IPS-15b (cell line): ENCODE measurements around the gene ZNF280A.
"Not testable (repeated sequence)": the region's sequence is repeated elsewhere in the genome, so short reads cannot be mapped to it uniquely, and the experiment has no call there.

Experiments used
- H3K27me3 ChIP-seq: one replicate; pipeline ENCODE4 v1.6.1; 2013; ENCODE audit warnings: low read length; ENCODE audit not compliant: control insufficient read depth, insufficient read depth
- H3K36me3 ChIP-seq: one replicate; pipeline ENCODE4 v1.6.1; 2013; ENCODE audit warnings: low read length; ENCODE audit not compliant: control insufficient read depth, insufficient read depth
- H3K4me1 ChIP-seq: one replicate; pipeline ENCODE4 v1.6.1; 2013; ENCODE audit warnings: mild to moderate bottlenecking, low read length; ENCODE audit not compliant: control insufficient read depth, insufficient read depth
- H3K4me3 ChIP-seq: one replicate; pipeline ENCODE4 v1.5.1; 2013; ENCODE audit warnings: low read depth, low read length
- H3K9ac ChIP-seq: one replicate; pipeline ENCODE4 v1.6.1; 2013; ENCODE audit warnings: low read depth, mild to moderate bottlenecking, low read length
- H3K9me3 ChIP-seq: one replicate; pipeline ENCODE4 v1.6.1; 2013; ENCODE audit warnings: mild to moderate bottlenecking, low read length; ENCODE audit not compliant: control insufficient read depth, insufficient read depth

The ZNF280A gene

DNA sequence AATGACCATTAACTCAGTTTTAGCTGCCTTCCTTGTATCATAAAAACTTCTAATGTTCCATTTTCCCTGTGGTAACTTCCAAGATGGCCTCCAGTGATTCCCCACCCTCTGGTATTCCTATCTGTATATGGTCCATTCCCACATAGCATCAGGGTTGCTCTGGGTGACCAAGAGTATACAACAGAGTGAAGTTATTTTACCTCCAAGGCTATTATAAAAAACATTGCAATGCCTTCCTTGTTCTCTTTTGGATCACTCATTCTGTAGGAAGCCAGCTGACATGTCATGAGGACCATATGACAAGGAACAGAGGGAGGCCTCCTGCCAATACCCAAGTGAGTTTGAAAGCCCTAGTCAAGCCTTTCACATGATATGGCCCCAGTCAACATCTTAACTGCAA lies 41.6 kb downstream of the ZNF280A start:
- Histone ChIP-seq H3K36me3 (no peaks in the 10 kb centered on the region), H3K9me3 (no peaks in the 10 kb centered on the region), H3K27me3 (peaks cover 39% of the 10 kb centered on the region), H3K4me3 (no peak overlapping the region), H3K9ac (no peak overlapping the region), H3K4me1 (peaks cover 5% of the 10 kb centered on the region)

DNA sequence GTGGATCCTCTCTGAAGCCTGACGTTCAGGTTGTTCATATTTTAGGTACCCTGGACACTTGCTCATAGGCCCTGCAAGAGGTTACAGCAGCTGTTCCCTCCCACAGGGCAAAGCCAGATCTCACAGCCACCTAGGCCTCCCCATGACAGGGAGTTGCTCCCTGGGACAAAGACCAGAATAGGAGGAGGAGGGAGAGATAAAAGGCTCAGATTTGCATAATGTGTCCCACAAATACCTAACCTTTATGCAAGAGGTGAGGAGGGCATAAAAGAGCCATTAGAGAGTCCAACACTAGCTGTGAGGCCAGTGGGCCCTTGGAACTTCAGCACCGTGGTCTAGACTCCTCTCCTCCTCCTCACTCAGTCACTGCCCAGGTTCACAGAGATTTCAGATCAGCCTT lies 45.3 kb downstream of the ZNF280A start:
- Histone ChIP-seq H3K27me3 (peaks cover 35% of the 10 kb centered on the region), H3K4me1 (peaks cover 5% of the 10 kb centered on the region), H3K4me3 (no peak overlapping the region), H3K36me3 (no peaks in the 10 kb centered on the region), H3K9me3 (peaks cover 3% of the 10 kb centered on the region), H3K9ac (no peak overlapping the region)

DNA sequence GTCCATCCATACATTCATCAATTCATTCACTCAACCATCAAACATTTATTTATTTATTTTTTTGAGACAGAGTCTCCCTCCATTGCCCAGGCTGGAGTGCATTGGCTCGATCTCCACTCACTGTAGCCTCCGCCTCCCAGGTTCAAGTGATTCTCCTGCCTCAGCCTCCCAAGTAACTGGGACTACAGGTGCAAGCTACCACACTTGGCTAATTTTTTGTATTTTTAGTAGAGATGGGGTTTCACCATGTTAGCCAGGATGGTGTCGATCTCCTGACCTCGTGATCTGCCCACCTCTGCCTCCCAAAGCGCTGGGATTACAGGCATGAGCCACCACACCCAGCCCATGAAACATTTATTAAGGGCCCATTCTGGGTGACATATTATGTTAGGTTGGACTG lies 49.0 kb downstream of the ZNF280A start:
- not testable (repeated sequence) for H3K4me1 ChIP-seq

DNA sequence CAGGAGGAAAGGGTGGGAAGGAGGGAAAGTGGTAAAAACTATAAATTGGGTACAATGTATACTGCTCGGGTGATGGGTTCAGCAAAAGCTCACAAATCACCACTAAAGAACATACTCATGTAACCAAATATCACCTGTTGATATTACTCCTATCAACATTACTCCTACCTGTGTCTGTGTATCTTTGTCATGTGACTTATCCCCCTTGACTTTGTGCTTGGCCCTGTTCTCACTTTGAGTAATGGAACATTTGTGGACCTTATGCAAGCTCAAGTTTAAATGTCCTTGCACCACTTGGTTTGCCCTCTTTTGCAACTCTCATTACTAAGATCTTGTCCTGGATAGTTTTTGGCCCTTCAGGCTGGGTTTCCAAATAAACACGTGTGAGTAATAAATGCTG lies 50.5 kb downstream of the ZNF280A start:
- H3K9me3 ChIP-seq, result peaks cover 6% of the 10 kb centered on the region
- no peak overlapping the region for H3K4me3 ChIP-seq
- H3K9ac ChIP-seq, result no peak overlapping the region
- H3K36me3 ChIP-seq, result no peaks in the 10 kb centered on the region
- H3K27me3 ChIP-seq, result peaks cover 51% of the 10 kb centered on the region
- peaks cover under 1% of the 10 kb centered on the region for H3K4me1 ChIP-seq

More for the DNA sequence above, 49.0 kb downstream of the ZNF280A start:
- H3K27me3 ChIP-seq, result peaks cover 41% of the 10 kb centered on the region
- not testable (repeated sequence) for H3K36me3 ChIP-seq, H3K9ac ChIP-seq, H3K9me3 ChIP-seq, H3K4me3 ChIP-seq

DNA sequence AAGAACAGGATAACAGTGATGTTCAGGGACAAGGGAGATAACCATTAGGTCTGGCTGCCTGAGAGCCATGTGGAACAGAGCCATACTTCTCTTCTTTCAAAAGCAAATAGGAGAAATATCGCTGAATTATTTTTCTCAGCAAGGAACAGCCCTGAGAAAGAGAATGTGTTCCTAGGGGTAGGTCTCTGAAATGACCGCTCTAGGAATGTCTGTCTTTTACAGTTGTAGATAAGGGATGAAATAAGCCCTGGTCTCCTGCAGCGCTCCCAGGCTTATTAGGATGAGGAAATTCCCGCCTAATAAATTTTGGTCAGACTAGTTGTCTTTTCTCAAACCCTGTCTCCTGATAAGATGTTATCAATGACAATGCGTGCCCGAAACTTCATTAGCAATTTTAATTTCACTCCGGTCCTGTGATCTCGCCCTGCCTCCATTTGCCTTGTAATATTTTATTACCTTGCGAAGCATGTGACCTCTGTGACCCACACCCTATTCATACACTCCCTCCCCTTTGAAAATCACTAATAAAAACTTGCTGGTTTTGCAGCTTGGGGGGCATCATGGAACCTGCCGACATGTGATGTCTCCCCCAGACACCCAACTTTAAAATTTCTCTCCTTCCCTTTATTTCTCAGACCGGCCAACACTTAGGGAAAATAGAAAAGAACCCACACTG lies 51.1 kb downstream of the ZNF280A start:
- not testable (repeated sequence) for H3K9me3 ChIP-seq, H3K4me3 ChIP-seq, H3K9ac ChIP-seq, H3K4me1 ChIP-seq, H3K36me3 ChIP-seq
- peaks cover 52% of the 10 kb centered on the region for H3K27me3 ChIP-seq

DNA sequence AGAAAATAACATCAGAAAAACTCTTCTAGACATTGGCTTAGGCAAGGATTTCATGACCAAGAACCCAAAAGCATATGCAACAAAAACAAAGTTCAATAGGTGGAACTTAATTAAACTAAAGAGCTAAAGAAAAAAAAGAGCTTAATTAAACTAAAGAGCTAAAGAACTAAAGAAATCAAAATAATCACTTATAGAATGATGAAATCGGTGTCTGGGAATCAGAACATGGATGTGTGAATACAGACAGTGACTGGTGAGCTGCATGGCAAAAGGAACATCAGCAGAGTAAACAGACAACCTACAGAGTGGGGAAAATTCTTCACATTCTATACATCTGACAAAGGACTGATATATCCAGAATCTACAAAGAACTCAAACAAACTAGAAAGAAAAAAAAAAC lies 53.0 kb downstream of the ZNF280A start:
- no peak overlapping the region for H3K9ac ChIP-seq
- H3K4me3 ChIP-seq, result no peak overlapping the region
- peaks cover 64% of the 10 kb centered on the region for H3K27me3 ChIP-seq
- peaks cover 6% of the 10 kb centered on the region for H3K9me3 ChIP-seq
- no peaks in the 10 kb centered on the region for H3K36me3 ChIP-seq
- H3K4me1 ChIP-seq, result no peaks in the 10 kb centered on the region

DNA sequence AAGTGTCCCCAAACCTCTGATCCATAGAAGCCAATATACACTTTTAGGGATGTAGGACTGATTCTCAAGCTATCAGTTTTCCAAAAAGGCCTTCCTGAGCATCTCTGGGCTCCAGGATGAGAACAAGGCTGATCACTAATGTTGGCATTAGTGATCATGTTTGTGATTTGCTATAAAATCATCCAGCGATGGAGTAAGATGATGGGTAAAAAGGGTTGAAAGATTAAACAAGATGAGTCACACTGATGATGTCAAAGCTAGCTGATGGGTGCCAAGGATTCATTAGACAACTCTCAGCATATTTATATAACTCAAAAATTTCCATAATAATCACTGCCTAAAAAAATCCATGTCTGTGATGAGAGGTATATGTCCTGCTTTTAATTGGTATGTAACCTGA lies 54.3 kb downstream of the ZNF280A start:
- Histone ChIP-seq H3K9me3 (peaks cover 6% of the 10 kb centered on the region), H3K9ac (no peak overlapping the region), H3K4me1 (no peaks in the 10 kb centered on the region), H3K36me3 (no peaks in the 10 kb centered on the region), H3K4me3 (no peak overlapping the region), H3K27me3 (peaks cover 65% of the 10 kb centered on the region)

DNA sequence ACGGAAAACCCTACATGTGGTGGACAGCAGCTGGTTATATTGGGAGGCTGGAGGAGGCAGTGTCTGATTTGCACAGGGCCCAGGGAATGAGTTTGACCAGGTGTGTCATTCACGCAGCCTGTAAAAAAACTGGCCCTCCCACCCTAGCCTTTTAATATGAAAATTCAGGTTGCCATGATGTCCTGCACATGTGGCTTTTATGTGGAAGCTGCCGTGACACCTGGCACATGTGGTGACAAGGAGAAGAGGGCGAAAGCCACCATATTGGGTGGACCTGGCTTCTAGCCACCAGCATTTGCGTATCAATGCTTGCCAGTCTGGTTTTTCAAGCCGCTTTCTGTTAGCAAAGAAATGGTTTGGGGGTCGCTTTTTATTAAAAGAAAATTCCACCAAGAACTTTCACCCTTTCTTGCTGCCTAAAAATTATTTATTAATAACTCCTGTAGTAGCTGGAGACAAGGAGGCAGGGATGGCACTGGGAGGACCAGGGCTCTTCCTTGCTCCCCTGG lies 54.9 kb downstream of the ZNF280A start:
- Histone ChIP-seq H3K9ac (no peak overlapping the region), H3K4me1 (no peaks in the 10 kb centered on the region), H3K4me3 (no peak overlapping the region), H3K9me3 (peaks cover 6% of the 10 kb centered on the region), H3K36me3 (no peaks in the 10 kb centered on the region), H3K27me3 (peaks cover 68% of the 10 kb centered on the region)

DNA sequence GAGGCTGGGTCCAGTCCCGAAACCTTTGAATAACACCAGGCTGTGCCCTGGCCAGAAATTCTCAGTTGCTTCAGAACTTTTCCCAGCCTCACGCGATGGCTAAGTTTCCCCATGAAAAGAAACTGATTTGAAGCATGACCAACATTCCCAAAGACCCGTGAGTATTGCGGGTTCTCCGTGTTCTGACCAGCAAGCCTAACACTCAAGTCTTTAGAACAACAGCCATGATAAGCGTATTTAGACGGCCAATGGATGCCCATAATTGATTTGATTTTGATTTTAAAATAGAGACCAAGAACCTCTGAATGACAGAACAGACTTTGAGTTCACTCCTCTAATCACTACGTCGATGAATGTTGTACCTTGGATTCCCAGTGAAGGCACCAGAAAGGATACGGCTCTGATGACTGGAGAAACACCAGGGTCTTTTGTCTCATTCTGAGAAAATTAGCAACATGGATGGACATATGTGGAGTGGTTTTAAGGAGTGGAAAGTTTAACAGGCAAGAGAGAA lies 55.5 kb downstream of the ZNF280A start:
- Histone ChIP-seq H3K9ac (no peak overlapping the region), H3K27me3 (peaks cover 71% of the 10 kb centered on the region), H3K4me1 (no peaks in the 10 kb centered on the region), H3K4me3 (no peak overlapping the region), H3K36me3 (no peaks in the 10 kb centered on the region), H3K9me3 (peaks cover 6% of the 10 kb centered on the region)

DNA sequence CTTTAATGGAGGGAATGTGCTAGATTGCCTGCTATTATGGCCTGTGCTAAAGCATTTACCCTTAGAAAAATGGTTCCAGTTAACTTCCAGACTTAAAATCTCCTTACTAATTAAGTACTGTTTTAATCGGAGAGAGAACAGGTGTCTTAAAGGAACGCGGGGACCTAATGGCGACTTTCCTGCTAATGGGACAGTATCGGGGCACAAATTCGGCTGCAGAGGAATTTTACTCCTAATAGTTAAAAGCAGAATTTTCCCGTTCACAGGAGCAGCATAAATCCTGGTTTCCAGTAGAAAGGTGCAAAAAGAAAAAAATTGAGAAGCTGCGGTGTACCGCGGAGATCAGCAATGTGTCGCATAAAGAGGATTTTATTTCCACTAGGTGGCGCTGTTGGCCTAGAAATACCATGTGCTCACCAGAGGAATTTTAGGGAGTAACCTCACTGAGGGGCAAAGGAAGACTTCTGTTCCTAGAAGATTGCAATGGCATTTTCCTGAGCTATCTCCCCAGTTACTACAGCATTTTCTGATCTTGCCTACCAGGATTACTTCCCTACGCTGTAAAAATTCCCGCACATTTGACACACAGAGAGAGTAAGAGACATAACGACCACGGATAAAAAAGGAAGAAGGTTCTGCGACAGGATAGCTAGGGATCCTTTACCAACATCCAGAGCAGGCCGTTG lies 56.1 kb downstream of the ZNF280A start:
- no peak overlapping the region for H3K4me3 ChIP-seq
- no peaks in the 10 kb centered on the region for H3K36me3 ChIP-seq
- H3K27me3 ChIP-seq, result peaks cover 70% of the 10 kb centered on the region
- peaks cover 9% of the 10 kb centered on the region for H3K9me3 ChIP-seq
- H3K4me1 ChIP-seq, result no peaks in the 10 kb centered on the region
- no peak overlapping the region for H3K9ac ChIP-seq
